ENCODE results near the gene NECTIN1.
A peak's percentile ranks its signal among the peaks of the same experiment; 100 is the strongest.

NECTIN1 gene

DNA sequence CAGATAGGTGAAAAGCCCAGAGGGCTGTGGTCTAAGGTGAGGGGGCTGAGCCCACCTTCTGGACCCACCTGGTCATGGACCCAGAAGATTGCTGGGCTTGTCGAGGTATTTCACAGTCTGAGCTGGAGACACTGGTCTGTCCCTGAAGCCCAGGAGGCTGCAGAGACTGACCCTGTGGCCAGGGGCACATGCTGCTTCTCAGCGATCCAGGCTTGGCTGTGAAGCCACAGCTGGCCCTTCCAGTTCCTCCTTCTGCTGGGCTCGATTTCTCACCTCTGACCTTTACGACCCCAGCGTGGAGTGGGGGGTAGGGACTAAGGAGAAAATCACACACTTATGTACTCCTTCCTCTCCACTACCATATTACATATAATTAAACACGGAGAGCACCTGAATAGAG lies 88.5 kb downstream of the NECTIN1 start:
- DNase-seq (ENCODE audit: low spot score) = no peak

GRCh38 chr11:119639642-119640205 lies 89.3 kb downstream of the NECTIN1 start:
- DNase-seq (ENCODE audit: low spot score) = no peak

DNA sequence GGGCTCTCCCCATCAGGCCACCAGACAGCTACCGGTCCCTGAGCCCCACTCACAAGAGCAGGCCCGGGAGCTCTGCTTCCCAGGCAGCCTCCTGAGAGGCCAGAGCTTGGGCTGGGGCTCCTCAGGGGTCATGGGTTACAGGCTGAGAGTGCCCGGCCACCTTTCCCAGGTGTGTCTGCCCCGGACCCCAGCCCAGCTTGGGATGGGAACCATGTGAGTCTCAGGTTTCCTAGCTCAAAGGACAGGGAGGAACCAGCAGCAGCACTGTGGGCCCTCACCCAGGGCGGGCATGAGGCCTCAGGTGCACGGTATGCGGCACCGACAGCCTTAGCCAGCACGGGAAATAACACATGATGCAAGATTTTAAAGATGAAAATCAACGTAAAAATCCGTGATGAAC lies 90.1 kb downstream of the NECTIN1 start:
- no peak for DNase-seq (ENCODE audit: low spot score)

DNA sequence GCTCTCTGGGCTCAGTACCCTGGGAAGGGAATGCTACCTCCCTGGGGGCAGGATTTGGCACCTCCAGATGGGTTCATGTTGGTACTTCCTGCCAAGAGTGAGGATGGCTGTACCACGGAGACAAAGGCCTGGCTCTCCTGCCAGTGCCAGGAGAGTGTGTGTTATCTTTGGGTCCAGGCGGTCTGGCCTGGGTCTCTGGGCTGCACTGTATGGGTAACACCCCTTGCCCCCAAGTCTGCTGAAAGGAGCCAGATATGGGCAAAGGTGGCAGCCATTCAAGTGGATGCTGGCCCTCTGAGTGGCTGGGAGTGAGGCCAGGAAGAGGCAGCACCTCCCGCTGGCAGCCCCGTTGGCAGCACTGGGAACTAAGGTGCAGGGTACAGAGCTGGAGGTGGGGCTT lies 91.5 kb downstream of the NECTIN1 start:
- DNase-seq (ENCODE audit: low spot score) = no peak

GRCh38 chr11:119635776-119636175 lies 93.2 kb downstream of the NECTIN1 start:
- no peak for DNase-seq (ENCODE audit: low spot score)

DNA sequence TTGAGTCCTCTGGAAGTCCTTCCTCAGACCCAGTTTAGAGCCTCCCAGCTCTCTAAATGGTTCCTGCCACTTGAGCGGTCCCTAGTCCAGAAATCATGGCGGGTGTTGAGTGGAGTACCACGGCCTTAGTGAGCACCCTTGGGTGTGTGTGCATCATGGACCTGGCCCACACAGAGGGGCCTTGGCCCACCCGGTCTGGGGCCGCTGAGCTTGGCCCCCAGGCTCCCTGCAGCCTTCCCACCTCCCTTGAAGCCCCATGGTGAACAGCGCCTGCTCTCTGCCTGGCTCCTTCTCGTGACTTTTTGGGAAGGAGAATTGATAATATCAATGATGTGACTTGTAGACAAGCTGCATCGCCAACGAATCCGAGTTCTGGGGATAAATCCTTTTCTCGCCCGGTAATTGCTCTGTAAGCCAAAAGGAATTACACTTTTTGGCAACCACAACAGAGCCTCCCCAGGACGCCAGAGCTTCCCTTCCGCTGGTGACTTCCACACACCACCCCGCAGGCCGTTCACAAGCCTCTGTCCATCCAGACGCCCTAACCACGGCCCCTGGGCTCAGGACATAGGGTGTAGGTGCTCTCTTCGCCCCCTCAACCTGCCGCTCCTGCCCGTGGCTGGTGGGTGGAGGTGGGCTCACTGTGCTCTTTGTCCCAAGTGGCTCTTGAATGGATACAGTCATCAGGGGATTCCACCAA lies 93.8 kb downstream of the NECTIN1 start:
- DNase-seq (ENCODE audit: low spot score) = no peak

DNA sequence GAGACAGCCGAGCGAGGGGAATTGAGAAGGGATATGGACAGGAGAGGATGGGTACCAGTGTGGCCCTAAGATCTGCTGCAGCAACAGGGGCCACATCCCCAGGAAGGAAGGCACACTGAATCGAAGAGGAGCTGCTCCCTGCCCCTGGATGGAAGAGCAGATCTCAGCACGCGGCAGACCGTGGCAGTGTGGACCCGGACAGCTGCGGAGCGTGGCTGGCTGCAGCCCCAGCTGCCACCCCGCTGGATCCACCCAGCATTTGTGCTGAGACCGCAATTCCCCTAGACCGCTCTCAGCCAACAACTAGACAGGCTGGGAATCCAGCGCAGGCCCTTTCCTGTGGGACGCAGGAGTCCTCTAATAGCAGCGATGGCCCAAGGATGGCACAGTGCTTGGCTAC lies 94.7 kb downstream of the NECTIN1 start:
- no peak for DNase-seq (ENCODE audit: low spot score)

- no peak for DNase-seq (ENCODE audit: low spot score)
These were observed 99.0 kb downstream of the NECTIN1 start for GRCh38 chr11:119629834-119630624.

GRCh38 chr11:119629085-119629484 lies 99.9 kb downstream of the NECTIN1 start:
- DNase-seq (ENCODE audit: low spot score) = no peak

- no peak for DNase-seq (ENCODE audit: low spot score)
These were observed 101.7 kb downstream of the NECTIN1 start for GRCh38 chr11:119627286-119627685.

DNA sequence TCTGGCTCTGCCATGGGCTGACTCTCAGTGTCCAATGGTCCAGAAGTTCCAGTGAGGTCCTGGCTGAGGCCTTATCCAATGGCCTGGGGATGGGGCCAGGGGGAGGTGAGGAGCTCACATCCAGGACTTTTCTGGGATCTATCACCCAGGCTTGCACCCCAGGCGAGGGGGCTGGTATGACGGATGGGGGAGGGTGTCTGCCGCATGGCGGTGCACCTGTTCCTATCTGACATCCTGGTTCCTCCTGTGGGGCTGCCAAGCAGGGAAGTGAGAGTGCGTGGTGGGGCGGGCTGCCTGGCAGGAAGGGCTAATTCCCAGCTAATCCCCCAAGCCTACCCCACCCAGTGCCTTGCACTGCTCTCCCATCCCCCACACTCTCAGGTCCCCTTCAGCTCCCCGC lies 102.1 kb downstream of the NECTIN1 start:
- DNase-seq (ENCODE audit: low spot score) = no peak

DNA sequence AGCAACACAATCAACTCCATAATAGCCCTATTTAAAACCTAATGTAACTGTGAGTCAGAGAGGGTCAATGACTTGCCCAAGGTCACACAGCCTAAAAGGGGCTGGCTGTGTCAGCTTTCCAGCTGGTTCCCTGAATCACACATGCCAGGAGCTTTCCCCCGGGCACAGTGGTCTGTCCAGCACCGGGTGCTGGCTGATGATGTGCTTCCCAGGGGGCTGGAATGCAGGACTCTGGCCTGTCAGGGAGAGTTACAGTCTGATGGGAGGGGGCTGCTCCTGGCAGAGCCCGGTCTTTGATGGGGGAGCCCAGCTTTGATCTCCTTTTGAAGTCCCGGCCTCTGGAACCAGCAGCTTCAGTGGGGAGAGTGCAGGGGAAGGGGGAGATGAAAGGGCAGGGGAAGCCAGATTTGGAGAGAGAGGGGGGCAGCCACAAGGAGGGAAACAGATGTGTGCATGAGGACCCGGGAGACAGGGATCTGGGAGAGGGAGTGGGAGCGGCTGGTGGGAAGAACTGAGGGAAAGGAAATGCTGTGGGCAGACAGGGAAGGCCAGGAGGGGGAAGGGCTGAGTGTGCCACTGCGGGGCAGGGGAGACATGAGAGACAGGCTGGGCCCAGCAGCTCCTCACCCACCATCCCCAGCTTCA lies 102.7 kb downstream of the NECTIN1 start:
- no peak for DNase-seq (ENCODE audit: low spot score)

GRCh38 chr11:119625206-119625978 lies 103.6 kb downstream of the NECTIN1 start:
- DNase-seq (ENCODE audit: low spot score) = no peak

GRCh38 chr11:119624629-119625028 lies 104.4 kb downstream of the NECTIN1 start:
- DNase-seq (ENCODE audit: low spot score) = no peak

- DNase-seq (ENCODE audit: low spot score) = no peak
These were observed 104.8 kb downstream of the NECTIN1 start for GRCh38 chr11:119624102-119624615.

GRCh38 chr11:119623682-119624081 lies 105.3 kb downstream of the NECTIN1 start:
- DNase-seq (ENCODE audit: low spot score) = no peak

- DNase-seq (ENCODE audit: low spot score) = peak; percentile 47
These were observed 106.4 kb downstream of the NECTIN1 start for GRCh38 chr11:119622454-119623143.

GRCh38 chr11:119619665-119620064 lies 109.3 kb downstream of the NECTIN1 start:
- no peak for DNase-seq (ENCODE audit: low spot score)

GRCh38 chr11:119618208-119618909 lies 110.6 kb downstream of the NECTIN1 start:
- peak; percentile 98 for DNase-seq (ENCODE audit: low spot score)

- peak; percentile 55 for DNase-seq (ENCODE audit: low spot score)
These were observed 111.7 kb downstream of the NECTIN1 start for GRCh38 chr11:119617340-119617713.

All from globus pallidus (tissue), 1 donor.